H9 (cell line): ENCODE data around the gene PSMD8. TPM values are rescaled to one million over a fixed set of nuclear protein-coding genes. Genes with fewer than 3 reads are reported as not detected.

ENCODE experiments used
- DNase-seq: peaks from one replicate; pipeline ENCODE4 v3.0.0-alpha.2; 2017
- H2AFZ ChIP-seq: one replicate; pipeline ENCODE4 v1.6.1; 2013; ENCODE audit warnings: mild to moderate bottlenecking, low read length, control low read depth, moderate library complexity
- H2AK5ac ChIP-seq: 2 replicates; pipeline ENCODE4 v1.6.1; 2013; ENCODE audit warnings: low read length, control low read depth, mixed read lengths; ENCODE audit not compliant: insufficient read length
- H2BK120ac ChIP-seq: one replicate; pipeline ENCODE4 v1.6.1; 2013; ENCODE audit warnings: low read depth, mild to moderate bottlenecking, low read length, control low read depth, inconsistent platforms; ENCODE audit not compliant: poor library complexity, severe bottlenecking
- H2BK12ac ChIP-seq: 2 replicates; pipeline ENCODE4 v1.6.1; 2013; ENCODE audit warnings: low read length, control low read depth, mixed read lengths, low read depth; ENCODE audit not compliant: insufficient read length
- H2BK15ac ChIP-seq: 2 replicates; pipeline ENCODE4 v1.6.1; 2013; ENCODE audit warnings: low read depth, low read length, control low read depth
- H2BK20ac ChIP-seq: one replicate; pipeline ENCODE4 v1.6.1; 2013; ENCODE audit warnings: low read depth, mild to moderate bottlenecking, low read length, control low read depth, inconsistent platforms; ENCODE audit not compliant: poor library complexity, severe bottlenecking
- H2BK5ac ChIP-seq: 2 replicates; pipeline ENCODE4 v1.6.1; 2013; ENCODE audit warnings: low read length, control low read depth, mixed read lengths; ENCODE audit not compliant: insufficient read length
- H3K14ac ChIP-seq: 2 replicates; pipeline ENCODE4 v1.6.1; 2013; ENCODE audit warnings: low read length, control low read depth; ENCODE audit not compliant: insufficient read depth
- H3K18ac ChIP-seq: 2 replicates; pipeline ENCODE4 v1.6.1; 2013; ENCODE audit warnings: low read depth, mild to moderate bottlenecking, mixed read lengths, low read length, control low read depth; ENCODE audit not compliant: insufficient read length
- H3K23ac ChIP-seq: 2 replicates; pipeline ENCODE4 v1.6.1; 2013; ENCODE audit warnings: low read length, control low read depth, mixed read lengths, low read depth; ENCODE audit not compliant: insufficient read length
- H3K23me2 ChIP-seq: 2 replicates; pipeline ENCODE4 v1.6.1; 2013; ENCODE audit warnings: low read depth, mild to moderate bottlenecking, mixed read lengths, low read length, control low read depth; ENCODE audit not compliant: insufficient read length, poor library complexity, severe bottlenecking
- H3K27ac ChIP-seq: 2 replicates; pipeline ENCODE4 v1.5.1; 2013; ENCODE audit warnings: low read length, control low read depth, mixed read lengths, low read depth; ENCODE audit not compliant: insufficient read length
- H3K27me3 ChIP-seq: 2 replicates; pipeline ENCODE4 v1.6.1; 2013; ENCODE audit warnings: low read length, control low read depth, inconsistent platforms; ENCODE audit not compliant: insufficient read depth
- H3K4ac ChIP-seq: 2 replicates; pipeline ENCODE4 v1.6.1; 2013; ENCODE audit warnings: low read depth, mild to moderate bottlenecking, control low read depth, inconsistent platforms, low read length, moderate library complexity
- H3K4me1 ChIP-seq: 2 replicates; pipeline ENCODE4 v1.6.1; 2013; ENCODE audit warnings: low read length, control low read depth, inconsistent platforms; ENCODE audit not compliant: insufficient read depth
- H3K4me2 ChIP-seq: 2 replicates; pipeline ENCODE4 v1.6.1; 2013; ENCODE audit warnings: low read length, control low read depth, mixed read lengths; ENCODE audit not compliant: insufficient read length, insufficient read depth
- H3K56ac ChIP-seq: 2 replicates; pipeline ENCODE4 v1.6.1; 2013; ENCODE audit warnings: low read depth, mild to moderate bottlenecking, mixed read lengths, low read length, control low read depth; ENCODE audit not compliant: insufficient read length
- H3K79me1 ChIP-seq: 2 replicates; pipeline ENCODE4 v1.6.1; 2013; ENCODE audit warnings: low read depth, mild to moderate bottlenecking, moderate library complexity, low read length, control low read depth, inconsistent platforms; ENCODE audit not compliant: insufficient read depth, poor library complexity, severe bottlenecking
- H3K79me2 ChIP-seq: 2 replicates; pipeline ENCODE4 v1.6.1; 2013; ENCODE audit warnings: low read length, control low read depth, inconsistent platforms; ENCODE audit not compliant: insufficient read depth
- H3K9ac ChIP-seq: 2 replicates; pipeline ENCODE4 v1.6.1; 2013; ENCODE audit warnings: low read length, control low read depth, mixed read lengths; ENCODE audit not compliant: insufficient read length; ENCODE audit errors: extremely low read depth
- H3K9me3 ChIP-seq: one replicate; pipeline ENCODE4 v1.6.1; 2013; ENCODE audit warnings: low read depth, low read length, inconsistent platforms; ENCODE audit not compliant: control insufficient read depth
- H3T11ph ChIP-seq: one replicate; pipeline ENCODE4 v1.6.1; 2013; ENCODE audit warnings: mild to moderate bottlenecking, low read length, control low read depth, inconsistent platforms
- H4K20me1 ChIP-seq: one replicate; pipeline ENCODE4 v1.6.1; 2013; ENCODE audit not compliant: control insufficient read depth, insufficient read length, insufficient read depth
- H4K5ac ChIP-seq: 2 replicates; pipeline ENCODE4 v1.6.1; 2013; ENCODE audit warnings: low read depth, mild to moderate bottlenecking, mixed read lengths, low read length, control low read depth; ENCODE audit not compliant: insufficient read length
- H4K8ac ChIP-seq: replicated peaks from 2 replicates; pipeline ENCODE4 v1.6.1; 2013; ENCODE audit warnings: low read length, control low read depth, mixed read lengths, low read depth; ENCODE audit not compliant: insufficient read length
- H4K91ac ChIP-seq: 2 replicates; pipeline ENCODE4 v1.6.1; 2013; ENCODE audit warnings: low read depth, mild to moderate bottlenecking, moderate library complexity, mixed read lengths, low read length, control low read depth; ENCODE audit not compliant: insufficient read length
- H3K27ac Mint-ChIP-seq, 3 experiments: 2 replicates in 2 of 3; 3 replicates in 1 of 3; pipeline ENCODE4 v1.8.0; 2020 to 2021; ENCODE audit warnings: mixed read lengths in 3 of 3, mild to moderate bottlenecking in 1 of 3, moderate library complexity in 1 of 3
- H3K27me3 Mint-ChIP-seq: 2 replicates; pipeline ENCODE4 v1.8.0; 2021; ENCODE audit warnings: low read depth, mild to moderate bottlenecking, moderate library complexity, mixed read lengths
- H3K36me3 Mint-ChIP-seq, 3 experiments: 2 replicates in 2 of 3; 3 replicates in 1 of 3; pipeline ENCODE4 v1.8.0; 2020 to 2021; ENCODE audit warnings: low read depth in 3 of 3, mixed read lengths in 3 of 3; ENCODE audit not compliant: insufficient read depth in 1 of 3
- H3K4me1 Mint-ChIP-seq, 2 experiments: 2 replicates each; pipeline ENCODE4 v1.8.0; 2020; ENCODE audit warnings: mixed read lengths in 2 of 2
- H3K4me3 Mint-ChIP-seq, 2 experiments: 2 replicates in 1 of 2; 3 replicates in 1 of 2; pipeline ENCODE4 v1.8.0; 2020 to 2021; ENCODE audit warnings: mild to moderate bottlenecking in 2 of 2, mixed read lengths in 2 of 2, moderate library complexity in 1 of 2
- H3K9me3 Mint-ChIP-seq, 2 experiments: 2 replicates in 1 of 2; 3 replicates in 1 of 2; pipeline ENCODE4 v1.8.0; 2020; ENCODE audit warnings: mild to moderate bottlenecking in 2 of 2, mixed read lengths in 2 of 2, moderate library complexity in 1 of 2
- CTCF ChIP-seq: fragments of 200-600 bp; sonication (generic); conservative IDR thresholded peaks from 3 replicates; pipeline ENCODE4 v1.8.0; 2021; ENCODE audit warnings: antibody characterized with exemption, mild to moderate bottlenecking
- WGBS: extraction: QIAGEN DNeasy Blood & Tissue Kit; methylation state at CpG from one replicate; pipeline ENCODE4 v1.1.7; 2013; ENCODE audit warnings: missing lambda C conversion rate, low lambda C conversion rate, mixed read lengths; ENCODE audit not compliant: insufficient read length; ENCODE audit errors: extremely low coverage; 5-methylcytosine and 5-hydroxymethylcytosine counted together
- total RNA-seq: library from RNA; stranded (reverse); gene quantifications from 2 replicates; pipeline ENCODE4 v1.2.1, GENCODE V29; 2021

PSMD8 gene
- total RNA-seq, 1 experiment from 2014 or later: 189 TPM

GRCh38 chr19:38417544-38418506 lies 43.5 kb downstream of the PSMD8 start:
- no peaks in the 10 kb centered on the region for H3K27me3 ChIP-seq
- Mint-ChIP-seq H3K27ac (peak overlapping the region; percentile 15 to 95 (median 59); a peak in 5 of 7 replicates), H3K27me3 (peaks cover 29% of the 10 kb centered on the region), H3K4me1 (peaks cover 12 to 13% of the 10 kb centered on the region in 2 experiments), H3K36me3 (no peaks in the 10 kb centered on the region), H3K9me3 (no peaks in the 10 kb centered on the region), H3K4me3 (peak overlapping the region; percentile 84)
- 0 out of 2 replicates have a peak overlapping the region, but pooled peaks have one; percentile 10 for H3K14ac ChIP-seq
- no peak overlapping the region for H2BK5ac ChIP-seq
- WGBS: no CpG with 5 or more reads among the region's 49 CpGs
- no peaks in the 10 kb centered on the region for H3K4me1 ChIP-seq
- no peak overlapping the region for H2AK5ac ChIP-seq
- no peak overlapping the region for H3T11ph ChIP-seq
- H2AFZ ChIP-seq: no peak overlapping the region
- no peaks in the 10 kb centered on the region for H3K9me3 ChIP-seq
- H3K23ac ChIP-seq: no peak overlapping the region
- no peak overlapping the region for H4K91ac ChIP-seq
- H3K23me2 ChIP-seq: peaks cover 14% of the 10 kb centered on the region
- H3K4me2 ChIP-seq: peak overlapping the region; percentile 45
- H4K8ac ChIP-seq: no peak overlapping the region
- no peak overlapping the region for H4K5ac ChIP-seq
- H3K56ac ChIP-seq: no peak overlapping the region
- no peaks in the 10 kb centered on the region for H3K79me1 ChIP-seq
- no peak overlapping the region for H2BK20ac ChIP-seq
- H3K4ac ChIP-seq: no peak overlapping the region
- H2BK15ac ChIP-seq: no peak overlapping the region
- H3K18ac ChIP-seq: peak overlapping the region; percentile 8
- peak; percentile 94 for DNase-seq
- no peaks in the 10 kb centered on the region for H4K20me1 ChIP-seq
- no peak overlapping the region for H2BK120ac ChIP-seq
- no peak overlapping the region for H3K9ac ChIP-seq
- no peak overlapping the region for H3K27ac ChIP-seq
- no peak overlapping the region for H2BK12ac ChIP-seq
- peak; percentile 30; the same call in 1 of the 3 replicates for TF ChIP-seq CTCF
- H3K79me2 ChIP-seq: no peaks in the 10 kb centered on the region
